Measurements from ENCODE around the gene DPF3. TPM values are rescaled to one million over a fixed set of nuclear protein-coding genes. Genes with fewer than 3 reads are reported as not detected.

Gene DPF3
- total RNA-seq, 1 experiment from 2014 or later, result not detected

- Histone ChIP-seq H3K4me1 (replicated peaks; ENCODE audit: insufficient read depth) (no peaks in the 10 kb centered on the region), H3K4me3 (no peak overlapping the region), H3K9me3 (ENCODE audit: insufficient read depth, low read depth) (no peaks in the 10 kb centered on the region), H2AFZ (no peak overlapping the region), H3K9me2 (ENCODE audit: insufficient read depth) (no peaks in the 10 kb centered on the region), H3K79me2 (ENCODE audit: low read depth) (no peaks in the 10 kb centered on the region), H3K27ac (no peak overlapping the region), H3K27me3 (ENCODE audit: insufficient read depth, low read depth) (peaks cover 97% of the 10 kb centered on the region), H3K4me2 (no peak overlapping the region), H3F3A (ENCODE audit: insufficient read depth, low read depth) (no peaks in the 10 kb centered on the region), H3K36me3 (ENCODE audit: low read depth) (no peaks in the 10 kb centered on the region), H4K20me1 (ENCODE audit: insufficient read depth) (no peaks in the 10 kb centered on the region)
- intact Hi-C loops (cut with micrococcal nuclease; ENCODE audit: unreplicated experiment), result no loop called here
- DNase-seq, result no peak
- BruUV-seq (replicated peaks), result no TSS peak
- TF ChIP-seq, protein P1, sequence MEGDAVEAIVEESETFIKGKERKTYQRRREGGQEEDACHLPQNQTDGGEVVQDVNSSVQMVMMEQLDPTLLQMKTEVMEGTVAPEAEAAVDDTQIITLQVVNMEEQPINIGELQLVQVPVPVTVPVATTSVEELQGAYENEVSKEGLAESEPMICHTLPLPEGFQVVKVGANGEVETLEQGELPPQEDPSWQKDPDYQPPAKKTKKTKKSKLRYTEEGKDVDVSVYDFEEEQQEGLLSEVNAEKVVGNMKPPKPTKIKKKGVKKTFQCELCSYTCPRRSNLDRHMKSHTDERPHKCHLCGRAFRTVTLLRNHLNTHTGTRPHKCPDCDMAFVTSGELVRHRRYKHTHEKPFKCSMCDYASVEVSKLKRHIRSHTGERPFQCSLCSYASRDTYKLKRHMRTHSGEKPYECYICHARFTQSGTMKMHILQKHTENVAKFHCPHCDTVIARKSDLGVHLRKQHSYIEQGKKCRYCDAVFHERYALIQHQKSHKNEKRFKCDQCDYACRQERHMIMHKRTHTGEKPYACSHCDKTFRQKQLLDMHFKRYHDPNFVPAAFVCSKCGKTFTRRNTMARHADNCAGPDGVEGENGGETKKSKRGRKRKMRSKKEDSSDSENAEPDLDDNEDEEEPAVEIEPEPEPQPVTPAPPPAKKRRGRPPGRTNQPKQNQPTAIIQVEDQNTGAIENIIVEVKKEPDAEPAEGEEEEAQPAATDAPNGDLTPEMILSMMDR (conservative IDR thresholded peaks at IDR 0.05), result no peak
- TF ChIP-seq EZH2 (IDR thresholded peaks at IDR 0.05; ENCODE audit: low read depth), result no peak
- POLR2A ChIA-PET (ENCODE audit: unreplicated experiment), result no interaction called here
- CTCF ChIA-PET, result no interaction called here
Measured at GRCh38 chr14:72600551-72601330, 293.2 kb downstream of the DPF3 start.

GRCh38 chr14:72599579-72600470 lies 294.1 kb downstream of the DPF3 start:
- CTCF ChIA-PET, result no interaction called here
- no TSS peak for BruUV-seq (replicated peaks)

DNA sequence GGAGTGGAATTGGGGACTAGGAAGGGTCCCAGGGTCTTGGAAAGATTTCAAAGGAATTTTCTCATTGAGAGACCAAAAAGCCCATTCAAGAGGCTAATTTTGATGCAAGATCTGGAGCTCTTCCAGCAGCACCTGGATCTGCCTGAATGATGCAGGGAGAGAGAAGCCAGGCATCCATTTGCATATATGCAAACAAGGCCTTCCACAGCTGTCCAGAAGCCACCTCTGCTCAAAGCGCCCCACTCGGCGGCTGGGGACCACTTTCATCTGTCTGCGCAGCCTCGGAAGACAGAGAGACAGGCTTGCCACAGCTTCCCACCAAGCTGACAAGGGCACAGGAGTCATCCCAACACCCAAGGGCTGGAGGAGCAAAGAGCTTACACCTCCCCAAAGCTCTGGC lies 295.6 kb downstream of the DPF3 start:
- intact Hi-C loops (cut with micrococcal nuclease; ENCODE audit: unreplicated experiment), result no loop called here
- Histone ChIP-seq H3K4me3 (no peak overlapping the region), H3K9me3 (ENCODE audit: insufficient read depth, low read depth) (no peaks in the 10 kb centered on the region), H3K27me3 (ENCODE audit: insufficient read depth, low read depth) (peaks cover 93% of the 10 kb centered on the region), H3F3A (ENCODE audit: insufficient read depth, low read depth) (no peaks in the 10 kb centered on the region), H3K9me2 (ENCODE audit: insufficient read depth) (no peaks in the 10 kb centered on the region), H3K79me2 (ENCODE audit: low read depth) (no peaks in the 10 kb centered on the region), H2AFZ (no peak overlapping the region), H4K20me1 (ENCODE audit: insufficient read depth) (no peaks in the 10 kb centered on the region), H3K4me1 (replicated peaks; ENCODE audit: insufficient read depth) (no peaks in the 10 kb centered on the region), H3K27ac (no peak overlapping the region), H3K4me2 (no peak overlapping the region), H3K36me3 (ENCODE audit: low read depth) (no peaks in the 10 kb centered on the region)
- CTCF ChIA-PET, result no interaction called here
- POLR2A ChIA-PET (ENCODE audit: unreplicated experiment), result no interaction called here
- BruUV-seq (replicated peaks), result no TSS peak
- TF ChIP-seq EZH2 (IDR thresholded peaks at IDR 0.05; ENCODE audit: low read depth), result no peak
- TF ChIP-seq, protein P1 (conservative IDR thresholded peaks at IDR 0.05), result no peak
- no peak for DNase-seq

More at GRCh38 chr14:72599579-72600470, 294.1 kb downstream of the DPF3 start:
- H3K79me2 ChIP-seq (ENCODE audit: low read depth), result no peaks in the 10 kb centered on the region
- H3K9me3 ChIP-seq (ENCODE audit: insufficient read depth, low read depth), result no peaks in the 10 kb centered on the region
- H3K36me3 ChIP-seq (ENCODE audit: low read depth), result no peaks in the 10 kb centered on the region
- no peaks in the 10 kb centered on the region for H3K9me2 ChIP-seq (ENCODE audit: insufficient read depth)
- H2AFZ ChIP-seq, result no peak overlapping the region
- POLR2A ChIA-PET (ENCODE audit: unreplicated experiment), result no interaction called here
- no peak for DNase-seq
- peaks cover 97% of the 10 kb centered on the region for H3K27me3 ChIP-seq (ENCODE audit: insufficient read depth, low read depth)
- H3F3A ChIP-seq (ENCODE audit: insufficient read depth, low read depth), result no peaks in the 10 kb centered on the region
- TF ChIP-seq, protein P1 (conservative IDR thresholded peaks at IDR 0.05), result no peak
- no peak for TF ChIP-seq EZH2 (IDR thresholded peaks at IDR 0.05; ENCODE audit: low read depth)
- no peaks in the 10 kb centered on the region for H3K4me1 ChIP-seq (replicated peaks; ENCODE audit: insufficient read depth)
- H3K4me3 ChIP-seq, result no peak overlapping the region
- no peaks in the 10 kb centered on the region for H4K20me1 ChIP-seq (ENCODE audit: insufficient read depth)
- H3K27ac ChIP-seq, result no peak overlapping the region
- H3K4me2 ChIP-seq, result no peak overlapping the region
- intact Hi-C loops (cut with micrococcal nuclease; ENCODE audit: unreplicated experiment), result no loop called here
